GM21619 (cell line): Measurements from ENCODE around the gene GPR15.
"Not testable (repeated sequence)": the region's sequence is repeated elsewhere in the genome, so short reads cannot be mapped to it uniquely, and the experiment has no call there.

ENCODE experiments used
- ATAC-seq: cut with Tn5 transposase; IDR thresholded peaks from one replicate; pipeline ENCODE4 v1.9.1; 2021; ENCODE audit not compliant: unreplicated experiment

The GPR15 gene

DNA sequence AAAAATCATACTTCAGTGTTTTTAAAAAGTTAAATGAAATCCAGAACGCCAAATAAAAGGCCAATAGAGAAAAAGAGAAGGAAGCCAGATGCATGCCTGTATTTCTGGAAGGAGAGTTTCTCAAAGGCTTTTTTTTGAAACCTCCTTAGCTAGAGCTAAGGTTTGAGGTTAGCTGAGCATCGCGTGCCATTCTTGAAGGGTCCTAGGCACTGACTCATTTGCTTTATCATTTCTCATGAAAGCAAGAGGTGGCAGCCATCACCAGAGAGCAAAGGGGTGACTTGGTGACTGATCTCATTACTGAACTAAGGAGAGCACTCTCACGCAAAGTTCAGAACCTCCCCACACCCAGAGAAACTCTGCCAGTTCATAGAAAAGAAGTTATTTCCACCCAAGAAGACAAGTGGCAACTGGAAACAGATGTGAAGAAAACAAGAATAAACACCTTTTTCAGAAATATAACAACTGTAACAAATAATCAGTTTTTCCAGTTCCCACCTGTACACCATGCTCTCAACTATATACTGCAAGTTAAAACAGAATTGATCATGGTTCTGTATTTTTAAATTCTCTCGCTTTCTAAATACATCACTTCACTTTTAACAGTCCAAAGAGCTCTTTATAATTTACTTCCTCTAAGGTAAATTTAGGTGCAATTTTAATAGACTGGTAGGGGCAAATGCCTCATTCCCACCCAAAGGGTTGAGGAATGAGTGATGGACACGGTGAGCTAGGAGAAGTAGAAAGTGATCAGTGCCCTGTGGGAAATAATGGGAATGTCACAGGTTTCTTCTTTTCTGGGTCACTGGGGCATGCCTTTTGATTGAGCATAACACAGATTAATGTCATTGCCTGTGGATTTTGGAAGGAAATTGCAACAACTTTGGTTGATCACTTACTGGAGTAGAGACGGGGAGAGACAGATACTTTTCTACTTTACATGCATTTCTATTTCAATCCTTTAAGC, 24.7 kb downstream of the GPR15 start:
- peak; percentile 76 for ATAC-seq

DNA sequence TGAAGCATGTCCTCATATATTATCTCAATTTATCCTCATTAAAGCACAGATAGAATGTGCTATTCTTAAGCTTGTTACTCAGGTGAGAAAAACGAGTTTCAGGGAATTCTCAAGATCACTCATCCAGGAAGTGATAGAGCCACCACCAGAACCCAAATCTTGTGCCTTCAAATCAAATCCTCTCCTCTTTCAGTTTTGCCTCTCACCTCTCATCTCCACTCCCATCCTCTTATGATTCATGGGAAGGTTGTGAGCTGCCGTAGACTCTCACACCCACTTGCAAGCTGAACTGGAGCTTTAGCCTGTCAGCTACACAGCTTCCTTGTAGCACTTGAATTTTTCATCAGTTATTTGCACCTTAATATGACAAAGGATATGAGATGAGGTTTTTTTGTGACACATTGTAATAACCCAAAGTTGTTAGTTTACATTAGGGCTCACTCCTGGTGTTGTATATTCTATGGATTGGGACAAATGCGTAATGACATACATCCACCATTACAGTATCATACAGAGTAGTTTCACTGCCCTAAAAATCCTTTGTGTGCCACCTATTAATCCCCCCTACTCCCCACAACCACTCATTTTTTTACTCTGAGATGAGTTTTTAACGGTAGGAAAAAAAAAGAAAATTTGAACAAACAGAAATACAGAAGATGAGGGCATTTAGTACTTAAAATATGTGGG, 25.7 kb downstream of the GPR15 start:
- no peak for ATAC-seq

DNA sequence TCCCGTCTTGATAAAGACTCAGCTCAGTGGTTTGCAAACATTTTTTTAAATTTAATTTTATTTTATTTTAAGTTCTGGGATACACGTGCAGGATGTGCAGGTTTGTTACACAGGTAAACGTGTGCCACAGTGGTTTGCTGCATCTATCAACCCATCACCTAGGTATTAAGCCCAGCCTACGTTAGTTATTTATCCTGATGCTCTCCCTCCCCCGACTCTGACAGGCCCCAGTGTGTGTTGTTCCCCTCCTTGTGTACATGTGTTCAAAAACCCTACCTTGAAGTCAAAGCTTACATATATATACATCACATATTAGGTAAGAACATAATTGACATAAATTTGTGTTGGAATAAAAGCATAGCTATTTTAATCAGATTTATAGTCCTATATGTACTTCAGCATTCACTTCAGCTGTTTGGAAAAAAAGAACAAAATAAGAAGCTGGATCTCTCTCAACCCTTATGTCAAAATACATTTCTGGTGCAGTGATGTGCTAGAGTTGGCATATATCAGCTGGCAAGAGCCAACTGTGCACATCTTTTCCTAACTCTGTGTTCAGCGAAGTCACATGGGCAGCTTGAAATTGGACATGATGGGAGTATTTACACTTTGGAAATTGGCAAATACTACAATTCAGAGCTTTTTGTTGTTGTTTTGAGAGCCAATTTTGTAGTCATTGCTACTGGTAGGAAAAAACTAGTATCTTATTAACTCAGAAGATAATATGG, 26.5 kb downstream of the GPR15 start:
- ATAC-seq, result no peak

DNA sequence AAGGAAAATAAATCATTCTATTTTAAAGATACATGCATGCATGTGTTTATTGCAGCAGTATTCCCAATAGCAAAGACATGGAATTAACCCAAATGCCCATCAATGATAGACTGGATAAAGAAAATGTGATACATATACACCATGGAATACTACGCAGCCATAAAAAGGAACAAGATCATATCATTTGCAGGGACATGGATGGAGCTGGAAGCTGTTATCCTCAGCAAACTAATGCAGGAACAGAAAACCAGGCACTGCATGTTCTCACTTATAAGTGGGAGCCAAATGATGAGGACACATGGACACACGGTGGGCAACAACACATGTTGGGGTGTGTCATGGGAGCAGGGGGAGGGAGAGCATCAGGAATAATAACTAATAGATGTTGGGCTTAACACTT, 28.0 kb downstream of the GPR15 start:
- not testable (repeated sequence) for ATAC-seq

DNA sequence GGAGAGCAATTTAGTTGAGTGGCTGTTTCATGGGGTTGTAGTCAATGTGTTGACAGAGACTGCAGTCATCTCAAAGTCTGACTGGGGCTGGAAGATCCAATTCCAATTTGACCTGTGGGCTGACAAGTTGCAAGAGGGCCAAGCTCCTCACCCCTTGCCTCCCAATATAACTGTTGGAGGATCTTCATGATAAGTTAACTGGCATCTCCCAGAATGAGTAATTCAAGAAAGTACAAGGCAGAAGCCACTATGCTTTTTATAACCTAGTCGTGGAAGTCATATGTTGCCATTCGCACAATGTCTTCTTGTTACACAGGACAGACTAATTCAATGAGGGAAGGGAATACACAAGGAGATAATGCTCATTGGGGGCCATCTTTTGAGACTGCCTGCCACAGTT, 29.1 kb downstream of the GPR15 start:
- ATAC-seq, result no peak

DNA sequence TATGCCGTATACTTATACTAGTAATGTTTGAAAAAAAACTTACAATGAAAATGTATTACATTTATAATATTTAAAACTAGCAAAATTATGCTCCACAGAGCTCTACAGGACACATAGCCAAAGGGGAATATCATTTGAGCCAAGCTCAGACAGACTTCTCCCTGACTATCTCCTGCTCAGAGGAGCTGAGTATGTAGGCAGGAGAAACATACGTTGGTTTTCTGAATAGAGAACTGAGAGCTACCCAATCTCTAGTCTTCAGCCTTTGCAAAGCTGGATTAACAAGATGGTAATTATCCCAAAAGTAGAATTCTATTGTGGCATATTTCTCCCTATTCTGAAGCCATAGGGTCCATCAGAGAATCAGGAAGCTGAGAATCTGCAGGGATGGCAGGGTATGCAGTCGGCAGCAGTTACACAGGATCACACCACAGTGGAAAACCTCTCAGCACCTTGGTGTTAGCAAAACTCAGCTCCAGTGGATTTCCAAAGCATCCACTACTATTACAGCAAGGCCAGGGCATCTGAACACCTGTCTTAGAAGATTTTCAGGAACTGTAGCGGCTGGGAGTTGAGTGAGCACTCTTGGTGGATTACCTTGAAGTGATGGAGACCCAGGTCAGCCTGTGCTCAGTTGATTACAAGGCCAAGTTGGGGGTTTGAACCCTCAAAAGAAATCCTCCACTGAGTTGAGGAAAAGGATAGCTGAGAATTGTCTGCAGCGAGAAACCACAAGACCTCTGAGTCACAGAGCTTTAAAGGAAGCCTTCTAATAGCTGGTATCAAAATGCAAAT, 30.1 kb downstream of the GPR15 start:
- ATAC-seq, result peak; percentile 12

DNA sequence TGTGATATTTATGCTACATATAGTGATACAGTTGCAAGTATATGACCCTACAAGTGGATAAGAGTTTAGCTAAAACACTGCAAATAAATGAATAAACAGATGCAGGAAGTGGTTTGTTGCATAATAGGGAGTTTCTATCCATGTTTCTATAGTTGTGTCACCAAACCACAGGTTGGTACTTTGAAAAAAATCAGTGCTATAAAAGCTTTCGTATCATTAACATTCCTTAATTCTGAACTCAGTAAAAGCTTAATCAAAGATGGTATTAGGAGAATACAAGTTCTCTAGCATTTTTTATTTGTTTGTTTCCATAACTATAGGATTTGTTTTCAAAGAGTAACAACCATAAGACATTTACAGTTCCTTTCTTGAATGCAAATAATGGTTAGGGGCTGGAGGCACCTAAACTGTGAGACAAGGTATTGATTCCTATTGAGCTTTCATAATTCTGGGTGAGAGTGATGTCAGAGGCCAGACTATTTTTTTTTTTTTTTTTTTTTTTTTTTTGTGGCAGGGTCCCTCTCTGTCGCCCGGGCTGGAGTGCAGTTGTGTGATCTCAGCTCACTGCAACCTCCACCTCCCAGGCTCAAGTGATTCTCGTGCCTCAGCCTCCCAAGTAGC, 32.0 kb downstream of the GPR15 start:
- peak; percentile 55 for ATAC-seq

DNA sequence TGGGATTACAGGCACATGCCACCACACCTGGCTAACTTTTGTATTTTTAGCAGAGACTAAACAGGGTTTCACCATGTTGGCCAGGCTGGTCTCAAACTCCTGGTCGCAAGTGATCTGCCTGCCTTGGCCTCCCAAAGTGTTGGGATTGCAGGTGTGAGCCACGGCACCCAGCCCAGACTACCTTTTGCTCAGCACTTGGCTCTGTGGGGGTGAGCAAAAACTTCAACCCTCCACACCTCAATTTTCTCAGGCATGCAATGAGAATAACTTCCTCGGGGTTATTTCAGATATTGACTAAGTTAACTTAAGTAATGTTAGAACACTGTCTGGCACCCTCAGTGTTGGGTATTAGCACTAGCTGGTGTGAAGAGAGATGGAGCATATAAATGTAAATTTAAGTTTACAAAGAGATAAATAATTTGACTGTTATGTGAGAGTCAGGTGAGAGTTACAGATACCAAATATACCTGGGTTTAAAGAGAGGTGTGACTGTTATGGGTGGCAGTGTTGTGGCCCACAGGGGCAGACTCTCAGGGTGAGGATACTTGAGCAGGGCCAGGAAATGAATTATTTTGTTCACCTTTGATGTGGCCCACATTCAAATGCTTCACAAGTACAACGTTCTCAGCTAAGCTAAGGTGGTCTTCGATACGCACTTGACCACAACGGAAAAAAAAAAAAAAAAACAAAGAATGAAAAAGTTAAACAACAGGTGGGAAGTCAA, 32.7 kb downstream of the GPR15 start:
- peak; percentile 1 for ATAC-seq

DNA sequence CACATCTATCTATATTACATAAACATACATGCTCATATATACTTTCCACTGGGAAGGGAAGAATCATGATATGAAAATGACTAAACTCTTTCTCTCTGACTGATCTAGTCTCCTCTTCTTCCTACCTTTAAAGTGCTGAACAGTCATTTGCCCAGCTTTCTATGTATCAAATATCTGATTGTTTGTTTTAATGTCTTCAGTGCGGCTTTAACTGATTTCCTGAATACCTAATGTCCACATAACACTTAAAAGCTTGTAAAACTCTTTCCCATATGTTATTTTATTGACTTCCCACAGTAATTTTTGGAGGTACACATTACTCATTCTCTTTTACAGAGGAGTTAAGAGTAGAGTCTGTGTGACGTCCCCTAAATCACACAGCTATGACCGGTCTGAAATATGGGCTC, 33.5 kb downstream of the GPR15 start:
- no peak for ATAC-seq

DNA sequence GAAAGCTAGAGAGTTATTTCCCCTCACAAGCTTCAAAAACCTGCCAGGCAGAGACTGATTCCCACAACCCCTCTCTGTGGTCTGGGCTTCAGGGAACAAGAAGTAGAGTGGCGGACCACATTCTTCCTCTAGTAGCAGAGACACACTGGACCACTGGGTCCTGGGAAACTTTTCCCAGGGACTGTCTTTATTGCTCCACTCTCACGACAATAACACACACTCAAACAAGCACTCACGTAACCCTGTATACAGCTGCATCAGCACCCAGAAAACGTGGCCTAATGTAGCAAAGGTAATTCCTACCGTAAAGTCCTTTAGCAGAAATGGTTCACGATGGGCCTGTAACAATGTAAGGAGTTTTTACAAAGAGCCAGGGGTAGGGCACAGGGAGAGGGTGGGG, 34.1 kb downstream of the GPR15 start:
- ATAC-seq, result no peak

DNA sequence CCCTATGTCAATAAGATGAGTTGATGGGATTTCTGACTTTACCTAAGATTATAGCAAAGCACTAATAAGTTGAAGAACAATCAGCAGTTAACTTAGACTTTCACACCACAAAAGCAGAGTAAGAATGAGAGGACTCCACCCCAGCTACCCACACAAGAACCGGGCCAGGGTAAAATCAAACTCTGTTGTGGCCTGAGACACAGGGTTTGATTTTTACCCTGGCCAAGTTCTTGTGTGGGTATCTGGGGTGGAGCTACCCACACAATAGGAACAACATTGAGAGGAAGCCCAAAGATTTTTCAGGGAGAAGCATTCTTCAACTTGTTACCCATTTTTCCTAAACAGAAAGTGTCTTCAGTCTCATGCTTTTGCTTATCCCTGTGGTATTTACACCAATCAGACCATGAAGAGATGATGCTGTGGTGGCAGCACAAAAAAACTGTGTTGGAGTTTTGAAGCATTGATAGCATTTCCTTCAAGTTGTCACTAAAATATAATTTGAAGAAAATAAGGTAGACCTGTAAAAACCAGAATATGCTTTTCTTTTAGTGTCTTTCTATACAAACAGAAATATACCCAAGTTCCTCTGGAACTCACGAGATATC, 36.0 kb downstream of the GPR15 start:
- no peak for ATAC-seq

DNA sequence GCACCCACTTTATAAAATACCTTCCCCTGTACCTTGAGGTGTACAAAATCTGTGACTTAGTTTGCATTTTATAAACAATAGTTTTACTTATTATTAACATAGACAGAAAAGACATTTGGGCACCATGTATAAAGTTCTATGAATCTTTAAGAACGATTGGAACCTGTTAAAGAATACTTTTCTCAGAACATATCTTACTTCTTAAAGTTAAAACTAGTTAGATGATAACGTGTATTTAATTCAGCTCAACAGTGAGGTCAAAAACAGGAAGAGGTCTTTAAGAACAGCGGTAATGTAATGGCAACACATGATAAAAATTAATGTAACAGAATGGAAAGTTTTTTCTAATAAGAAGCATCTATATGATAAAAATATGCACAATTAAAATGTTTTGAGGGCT, 36.6 kb downstream of the GPR15 start:
- ATAC-seq, result no peak

DNA sequence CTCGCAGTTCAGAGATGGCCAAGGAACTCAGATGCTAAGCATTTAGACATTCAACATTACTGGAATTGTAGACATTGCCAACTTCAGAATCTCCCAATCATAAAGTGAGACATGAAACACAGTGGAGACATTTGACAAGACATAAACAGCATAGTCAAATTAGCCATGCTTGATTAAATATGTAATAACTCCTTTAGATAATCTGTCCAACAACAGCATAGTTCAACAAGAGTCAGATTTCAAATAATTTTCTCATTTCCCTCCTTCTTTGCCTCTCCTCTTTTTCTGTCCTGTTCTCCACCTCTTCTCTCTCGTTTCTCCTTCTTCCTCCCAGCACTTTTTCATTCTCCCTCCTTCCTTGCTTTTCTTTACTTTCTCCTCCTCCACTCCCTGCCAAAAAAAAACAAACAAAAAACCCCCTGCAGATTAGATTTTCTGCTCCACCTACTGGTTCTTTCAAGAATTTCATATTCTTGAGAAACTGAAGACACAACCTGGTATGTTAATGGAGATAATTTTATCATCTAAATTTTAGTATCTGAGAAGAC, 41.5 kb downstream of the GPR15 start:
- ATAC-seq, result peak; percentile 59

DNA sequence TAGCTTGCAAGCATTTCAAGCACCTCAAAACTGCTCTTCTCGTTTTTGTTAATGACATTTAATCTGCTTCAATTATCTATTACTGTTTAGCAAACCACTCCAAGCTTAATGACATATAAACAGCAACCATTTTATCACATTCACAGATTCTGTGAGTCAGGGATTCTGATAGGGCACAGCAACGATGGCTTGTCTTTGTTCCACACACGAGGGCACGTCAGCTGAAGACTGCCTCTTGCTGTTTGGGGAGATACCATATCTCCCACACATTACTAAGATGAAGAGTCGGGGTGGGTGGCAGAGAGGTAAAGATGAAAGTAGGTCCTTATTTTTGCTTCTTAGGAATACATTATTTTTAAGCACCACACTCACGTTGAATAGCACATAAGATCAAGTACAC, 42.4 kb downstream of the GPR15 start:
- ATAC-seq, result no peak

DNA sequence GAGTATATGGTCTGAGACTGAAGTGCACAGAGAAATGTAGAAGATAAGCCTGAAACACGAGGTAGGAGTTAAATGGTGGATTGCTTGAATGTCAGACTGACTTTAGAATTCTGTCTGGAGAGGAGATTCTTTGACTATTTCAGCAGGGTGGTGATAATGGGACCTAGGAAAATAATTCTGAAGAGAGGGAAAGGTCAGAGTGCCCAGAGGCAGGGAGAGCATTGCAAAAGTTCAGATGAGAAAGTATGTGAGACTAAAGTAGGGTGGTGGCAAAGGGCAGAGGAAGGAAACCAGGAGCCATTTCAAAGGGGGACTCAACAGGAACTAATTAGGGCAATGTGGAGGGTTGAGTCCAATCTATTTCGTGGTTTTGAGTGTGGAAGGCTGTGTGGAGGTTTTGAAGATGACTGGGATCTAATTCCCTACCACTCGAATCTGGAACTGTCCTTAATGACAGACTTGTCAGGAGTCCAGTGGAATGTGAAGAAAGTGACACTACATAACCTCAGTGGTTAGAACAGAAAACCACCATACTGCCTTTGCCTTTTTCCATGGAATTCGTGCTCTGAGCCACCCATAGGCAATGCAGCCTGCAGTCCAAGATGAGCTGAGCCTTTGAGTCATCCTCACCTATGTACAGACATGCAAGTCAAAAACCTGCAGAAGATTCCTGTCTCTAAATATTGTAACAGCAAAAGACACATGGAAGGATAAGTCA, 45.6 kb downstream of the GPR15 start:
- ATAC-seq, result no peak

DNA sequence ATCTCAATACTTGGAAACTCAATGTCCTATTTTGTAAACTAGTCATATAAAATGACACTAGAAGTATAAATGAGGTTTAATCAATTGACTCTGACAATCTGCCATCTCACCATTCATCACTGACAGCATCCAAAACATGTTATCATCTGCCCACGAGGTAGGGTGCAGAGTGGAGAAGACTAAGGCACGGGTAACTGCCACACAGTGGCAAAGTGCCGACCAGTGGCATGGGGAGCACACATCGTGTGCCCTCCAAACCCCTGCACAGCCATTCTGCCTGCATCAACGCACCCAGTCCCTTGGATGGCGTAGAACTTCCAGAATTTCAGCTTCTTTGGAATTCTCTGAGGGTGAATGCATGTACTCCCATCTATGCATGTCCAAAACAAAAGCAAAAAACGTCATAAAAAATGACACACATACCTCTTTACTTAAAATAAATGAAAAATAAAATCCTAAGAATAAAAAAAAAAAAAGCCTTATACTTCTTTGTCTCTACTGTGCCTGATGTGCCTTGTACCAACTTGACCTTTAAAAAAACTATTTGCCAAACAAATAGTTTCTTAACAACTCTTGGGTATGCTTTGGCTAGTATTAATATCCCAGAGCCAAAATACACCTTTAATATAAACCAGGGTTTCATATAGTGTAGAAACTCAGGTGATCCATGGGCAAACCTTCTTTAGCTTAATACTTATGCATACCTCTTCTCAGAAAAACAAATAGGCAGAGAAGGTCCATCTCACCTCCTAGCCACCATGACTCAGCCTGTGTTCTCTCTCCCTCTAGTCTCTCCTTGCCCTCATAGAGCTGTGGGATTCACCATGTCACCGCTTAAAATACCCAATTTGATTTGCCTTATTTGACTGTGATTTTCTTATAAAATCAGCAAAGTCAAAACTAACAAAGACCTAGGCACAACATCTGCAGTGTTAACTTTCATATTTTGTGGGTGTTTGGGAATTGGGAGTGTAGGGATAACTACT, 48.9 kb downstream of the GPR15 start:
- ATAC-seq, result no peak

DNA sequence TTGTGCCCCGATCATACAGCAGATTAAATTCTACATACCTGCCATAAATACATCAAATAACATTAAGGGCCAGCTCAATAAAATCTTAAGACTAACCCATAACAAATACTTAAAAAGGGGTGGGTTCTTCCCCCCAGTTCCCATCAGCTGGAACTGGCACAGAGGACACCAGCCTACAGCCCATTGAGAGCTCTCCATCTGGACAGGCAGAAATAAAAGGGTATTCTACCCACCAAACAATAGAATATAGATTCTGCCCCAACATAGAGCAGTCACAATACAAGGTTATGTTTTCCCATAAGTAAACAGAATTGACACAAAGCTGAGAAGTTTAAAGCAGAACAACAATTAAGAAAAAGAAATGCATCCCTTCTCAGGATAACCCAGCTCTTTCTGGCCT, 49.7 kb downstream of the GPR15 start:
- no peak for ATAC-seq
